KOPT-K1 (cell line): Measurements from ENCODE around the gene TMEM123.

Experiments
- H3K27ac ChIP-seq: fragments of 200-600 bp; sonication (generic); 2 replicates; pipeline ENCODE4 v1.5.1; 2016; ENCODE audit warnings: antibody characterized with exemption, mild to moderate bottlenecking, low read depth, low read length; ENCODE audit not compliant: poor library complexity, severe bottlenecking
- H3K36me3 ChIP-seq: fragments of 200-600 bp; sonication (generic); 2 replicates; pipeline ENCODE4 v1.5.1; 2017; ENCODE audit warnings: antibody characterized with exemption, mild to moderate bottlenecking, low read length, moderate library complexity; ENCODE audit not compliant: insufficient read depth
- H3K9me3 ChIP-seq: fragments of 200-600 bp; sonication (generic); 2 replicates; pipeline ENCODE4 v1.5.1; 2017; ENCODE audit warnings: antibody characterized with exemption, low read length, mild to moderate bottlenecking; ENCODE audit not compliant: insufficient read depth, poor library complexity, severe bottlenecking

Gene TMEM123

DNA sequence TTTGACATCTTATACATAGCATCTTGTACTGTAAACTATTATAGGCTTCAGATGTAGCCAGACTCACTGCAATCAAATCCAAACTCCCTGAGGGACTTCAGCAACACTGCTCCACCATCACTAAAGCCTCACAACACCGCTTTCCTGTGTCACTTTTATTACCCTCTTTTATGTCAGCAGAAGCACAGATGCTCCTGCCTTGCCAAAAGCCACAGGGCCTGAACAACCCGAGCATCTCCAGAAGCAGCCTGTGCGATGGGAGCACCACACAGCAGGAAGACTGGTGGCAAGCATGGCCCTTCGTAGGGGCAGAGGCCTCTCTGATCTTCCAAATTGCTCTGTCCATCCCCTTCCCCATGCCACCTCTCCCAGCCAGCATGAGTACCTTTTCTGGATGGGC lies 22.9 kb downstream of the TMEM123 start:
- peaks cover 32% of the 10 kb centered on the region for H3K9me3 ChIP-seq
- peak overlapping the region; percentile 16 for H3K27ac ChIP-seq
- peaks cover 82% of the 10 kb centered on the region for H3K36me3 ChIP-seq

DNA sequence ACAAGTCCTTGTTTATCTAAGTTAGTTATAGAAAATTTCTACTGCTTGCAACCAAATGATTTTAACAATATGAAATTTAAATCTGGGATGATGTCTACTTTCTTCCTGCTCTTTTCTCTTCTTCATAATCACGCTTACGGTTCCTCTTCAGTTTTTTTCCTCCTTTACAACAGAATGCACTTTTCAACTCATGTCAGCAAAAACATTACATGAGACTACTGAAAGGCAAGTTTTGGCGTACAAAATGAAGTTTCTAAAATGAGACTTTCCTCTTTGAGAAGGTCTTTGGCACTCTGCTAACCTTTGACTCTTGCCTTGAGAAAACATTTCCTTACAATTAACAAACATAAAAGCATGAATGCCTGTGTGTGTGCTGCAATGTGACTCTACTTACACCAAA lies 23.3 kb downstream of the TMEM123 start:
- peaks cover 79% of the 10 kb centered on the region for H3K36me3 ChIP-seq
- H3K27ac ChIP-seq = no peak overlapping the region

DNA sequence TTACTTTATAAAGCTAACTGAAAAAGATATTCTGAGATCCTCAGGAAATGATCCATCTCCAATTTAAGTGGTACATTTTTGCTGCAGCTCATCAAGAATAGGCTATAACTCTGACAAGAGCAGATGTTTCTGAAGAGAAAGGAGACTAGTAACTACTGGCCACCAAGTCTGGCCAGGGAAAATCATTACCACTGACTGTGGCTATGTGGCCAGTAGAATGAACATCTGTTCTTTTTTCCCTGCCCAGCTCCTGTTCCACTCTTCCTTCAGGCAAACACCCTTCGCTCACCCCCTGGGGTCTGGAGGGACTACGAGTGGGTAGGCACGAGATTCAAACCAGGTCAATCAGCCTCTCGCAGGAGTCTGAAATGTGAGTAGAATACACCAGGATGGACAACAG lies 23.9 kb downstream of the TMEM123 start:
- no peak overlapping the region for H3K27ac ChIP-seq
- H3K36me3 ChIP-seq = peaks cover 74% of the 10 kb centered on the region

More for the DNA sequence above, 23.3 kb downstream of the TMEM123 start:
- peaks cover 28% of the 10 kb centered on the region for H3K9me3 ChIP-seq

DNA sequence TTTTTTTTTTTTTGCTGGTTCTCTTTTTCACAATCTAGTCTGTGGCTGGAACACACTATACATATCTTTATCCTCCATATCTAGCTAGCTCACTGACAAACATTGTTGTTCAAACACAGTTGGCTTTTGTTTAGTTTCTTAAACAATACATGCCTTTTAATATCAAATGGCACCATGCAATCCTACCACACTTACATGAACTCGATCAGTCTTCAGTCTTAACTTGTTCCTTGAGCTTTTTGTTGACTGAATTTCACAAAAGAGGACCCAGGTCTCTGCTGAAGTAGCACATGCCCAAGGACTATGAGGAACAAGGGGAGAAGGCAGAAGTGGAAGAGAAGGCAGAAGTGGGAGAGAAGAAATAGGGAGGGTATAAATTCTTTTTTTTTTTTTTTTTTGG lies 25.5 kb downstream of the TMEM123 start:
- peaks cover 58% of the 10 kb centered on the region for H3K36me3 ChIP-seq
- peaks cover 6% of the 10 kb centered on the region for H3K9me3 ChIP-seq
- no peak overlapping the region for H3K27ac ChIP-seq

More for the DNA sequence above, 23.9 kb downstream of the TMEM123 start:
- peaks cover 22% of the 10 kb centered on the region for H3K9me3 ChIP-seq

DNA sequence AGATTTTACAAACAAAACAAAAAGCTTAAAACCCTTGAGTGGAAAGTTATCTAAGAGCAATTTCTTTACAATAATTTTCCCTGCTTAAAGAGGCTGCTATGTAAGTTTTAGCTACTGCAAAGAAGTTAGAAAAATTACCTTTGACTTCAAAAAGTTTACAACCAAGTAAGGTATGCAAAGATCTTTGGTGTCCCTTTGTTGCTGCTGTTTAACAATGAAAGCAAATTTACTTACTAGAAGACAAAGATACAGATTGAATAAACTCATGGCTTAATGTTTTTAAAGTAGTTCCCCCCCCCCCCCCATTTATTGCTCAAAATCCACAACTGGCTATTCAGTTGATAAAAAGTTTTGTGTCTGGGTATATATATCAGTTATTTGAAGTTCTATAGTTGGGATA lies 26.0 kb downstream of the TMEM123 start:
- H3K27ac ChIP-seq = no peak overlapping the region
- peaks cover under 1% of the 10 kb centered on the region for H3K9me3 ChIP-seq
- H3K36me3 ChIP-seq = peaks cover 53% of the 10 kb centered on the region

DNA sequence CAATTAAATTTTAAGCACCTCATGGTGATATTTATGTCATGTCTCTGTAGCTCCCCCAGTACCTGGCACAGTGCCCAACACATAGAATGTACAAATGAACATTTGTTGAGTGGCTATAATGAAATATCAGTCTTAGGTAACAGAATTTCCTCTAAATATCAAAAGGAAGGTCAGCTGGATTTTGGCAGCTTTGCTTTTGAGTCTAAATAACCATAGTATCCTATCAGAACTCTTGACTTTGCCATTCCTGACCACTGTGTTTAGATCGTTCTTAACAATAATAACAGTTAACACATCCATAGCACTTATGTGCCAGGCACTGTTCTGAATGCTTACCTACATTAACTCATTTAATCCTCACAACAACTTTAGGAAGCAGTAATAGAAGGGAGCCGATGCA lies 26.6 kb downstream of the TMEM123 start:
- Histone ChIP-seq H3K27ac (no peak overlapping the region), H3K9me3 (no peaks in the 10 kb centered on the region), H3K36me3 (peaks cover 48% of the 10 kb centered on the region)

DNA sequence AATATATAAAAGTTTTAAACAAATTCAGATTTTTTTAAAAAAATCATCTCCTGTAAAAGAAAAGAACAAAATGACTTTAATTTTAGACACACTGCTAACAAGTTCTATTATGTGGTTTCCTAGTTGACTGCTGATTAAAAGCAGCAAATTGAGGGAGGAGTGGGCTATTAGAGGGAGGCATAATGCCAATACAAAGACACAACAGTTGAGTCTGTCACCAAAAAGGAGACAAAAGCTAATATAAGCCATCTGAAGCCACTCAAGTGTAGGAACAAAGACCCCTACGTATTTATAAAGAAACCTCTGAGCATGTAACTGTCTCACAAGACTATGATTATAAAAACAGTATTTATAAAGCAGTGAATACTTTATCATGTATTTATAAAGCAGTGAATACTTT lies 28.6 kb downstream of the TMEM123 start:
- peaks cover 54% of the 10 kb centered on the region for H3K36me3 ChIP-seq
- no peak overlapping the region for H3K27ac ChIP-seq
- peaks cover 1% of the 10 kb centered on the region for H3K9me3 ChIP-seq

DNA sequence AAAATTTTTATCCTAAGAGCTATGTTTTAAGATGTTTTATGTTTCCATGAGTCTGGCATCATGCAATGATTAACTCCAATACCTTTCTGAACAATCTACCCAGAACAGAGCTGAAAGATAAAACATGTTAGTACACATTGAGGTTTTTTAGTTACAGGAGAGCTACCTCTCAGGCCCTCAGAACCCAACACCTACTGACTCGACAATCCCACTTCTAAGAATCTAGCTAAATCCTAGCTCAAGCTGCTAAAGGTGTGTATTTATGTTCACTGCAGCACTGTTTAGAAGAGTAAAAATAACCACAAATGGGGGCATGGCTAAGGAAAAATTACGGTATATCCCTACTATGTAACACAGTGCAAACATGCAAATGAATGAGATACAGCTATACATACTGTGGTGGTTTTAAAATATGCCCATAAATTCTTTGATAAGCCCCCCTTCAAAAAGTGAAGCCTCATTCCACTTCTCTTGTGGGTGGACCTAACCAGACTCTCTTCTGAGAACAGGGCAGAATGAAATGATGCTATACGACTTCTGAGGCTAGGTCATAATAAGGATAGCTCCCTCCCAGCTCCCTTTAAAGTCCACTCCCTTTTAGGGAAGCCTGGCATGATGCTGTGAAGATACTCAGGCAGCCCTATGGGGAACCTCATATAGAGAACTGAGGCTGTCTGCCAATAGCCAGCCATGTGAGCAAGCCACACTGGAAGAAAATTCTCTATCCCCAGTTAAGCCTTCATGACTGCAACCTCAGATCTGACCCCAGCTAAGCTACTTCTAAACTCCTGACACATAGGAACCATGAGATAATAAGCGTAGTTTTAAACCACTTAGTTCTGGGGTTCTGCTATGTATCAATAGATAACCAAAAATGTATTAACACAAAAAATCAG lies 29.5 kb downstream of the TMEM123 start:
- Histone ChIP-seq H3K36me3 (peaks cover 56% of the 10 kb centered on the region), H3K9me3 (peaks cover 10% of the 10 kb centered on the region), H3K27ac (no peak overlapping the region)

DNA sequence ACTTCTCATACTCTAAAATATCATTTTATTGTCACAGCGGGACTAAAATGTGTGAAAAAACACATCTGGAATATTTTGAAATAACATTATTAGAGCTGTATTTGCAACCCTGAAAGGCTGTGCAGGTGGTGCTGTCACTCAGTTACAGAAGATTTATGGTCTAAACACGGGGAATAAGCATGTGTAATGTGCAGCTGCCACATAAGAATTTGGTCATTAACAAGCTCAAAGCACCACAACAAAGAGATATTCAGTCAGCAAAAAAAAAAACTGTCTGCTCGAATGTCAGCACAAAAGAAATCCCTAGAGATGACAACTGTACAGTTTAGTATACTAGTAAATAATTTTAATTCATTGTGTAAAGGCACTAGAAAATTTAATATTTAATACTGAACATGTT lies 31.3 kb downstream of the TMEM123 start:
- H3K9me3 ChIP-seq = peaks cover 23% of the 10 kb centered on the region
- peaks cover 56% of the 10 kb centered on the region for H3K36me3 ChIP-seq
- no peak overlapping the region for H3K27ac ChIP-seq

DNA sequence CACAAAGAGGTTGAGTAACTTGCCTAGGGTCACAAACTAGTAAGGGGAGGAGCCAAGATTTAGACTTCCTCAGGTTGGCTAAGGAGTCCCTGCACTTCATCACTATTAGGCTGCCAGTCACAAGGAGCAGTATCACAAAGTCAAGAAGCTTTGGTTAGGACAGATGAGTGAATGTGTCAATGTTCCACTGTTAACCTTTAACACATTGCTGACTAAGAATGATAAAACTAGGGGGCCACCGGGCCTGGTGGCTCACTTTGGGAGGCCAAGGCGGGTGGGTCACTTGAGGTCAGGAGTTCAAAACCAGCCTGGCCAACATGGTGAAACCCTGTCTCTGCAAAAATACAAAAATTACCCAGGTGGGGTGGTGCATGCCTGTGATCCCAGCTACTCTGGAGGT lies 32.0 kb downstream of the TMEM123 start:
- no peak overlapping the region for H3K27ac ChIP-seq
- peaks cover 49% of the 10 kb centered on the region for H3K36me3 ChIP-seq
- H3K9me3 ChIP-seq = peaks cover 26% of the 10 kb centered on the region

DNA sequence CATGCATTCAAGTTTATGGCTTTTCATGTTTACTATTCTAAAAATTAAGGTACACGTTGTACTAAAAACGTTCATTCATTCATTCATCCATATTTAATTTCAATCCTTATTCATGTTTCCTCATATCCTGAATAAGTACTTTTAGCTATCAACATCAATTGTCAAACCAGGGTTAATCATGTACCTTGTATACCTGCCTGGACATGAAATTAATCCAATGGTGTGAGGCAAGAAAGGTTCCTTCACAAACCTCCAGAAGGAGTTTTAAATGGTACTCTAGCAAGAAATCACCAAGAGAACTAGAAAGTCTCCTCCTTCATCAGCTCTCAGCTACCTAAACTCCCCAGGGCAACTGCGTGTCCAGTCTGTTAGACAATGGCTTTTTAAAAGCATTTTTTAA lies 33.4 kb downstream of the TMEM123 start:
- Histone ChIP-seq H3K9me3 (peaks cover 26% of the 10 kb centered on the region), H3K36me3 (peaks cover 41% of the 10 kb centered on the region), H3K27ac (no peak overlapping the region)

DNA sequence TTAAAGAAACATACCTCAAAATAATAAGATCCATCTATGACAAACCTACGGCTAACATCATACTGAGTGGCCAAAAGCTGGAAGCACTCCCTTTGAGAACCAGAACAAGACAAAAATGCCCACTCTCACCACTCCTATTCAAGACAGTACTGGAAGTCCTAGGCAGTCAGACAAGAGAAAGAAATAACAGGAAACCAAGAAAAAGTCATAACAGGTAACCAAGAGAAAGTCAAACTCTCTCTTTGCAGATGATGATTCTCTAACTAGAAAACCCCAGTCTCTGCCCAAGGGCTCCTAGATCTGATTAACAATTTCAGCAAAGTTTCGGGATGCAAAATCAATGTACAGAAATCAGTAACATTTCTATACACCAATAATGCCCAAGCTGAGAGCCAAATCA lies 35.6 kb downstream of the TMEM123 start:
- Histone ChIP-seq H3K36me3 (peaks cover 41% of the 10 kb centered on the region), H3K27ac (no peak overlapping the region), H3K9me3 (peaks cover 26% of the 10 kb centered on the region)

DNA sequence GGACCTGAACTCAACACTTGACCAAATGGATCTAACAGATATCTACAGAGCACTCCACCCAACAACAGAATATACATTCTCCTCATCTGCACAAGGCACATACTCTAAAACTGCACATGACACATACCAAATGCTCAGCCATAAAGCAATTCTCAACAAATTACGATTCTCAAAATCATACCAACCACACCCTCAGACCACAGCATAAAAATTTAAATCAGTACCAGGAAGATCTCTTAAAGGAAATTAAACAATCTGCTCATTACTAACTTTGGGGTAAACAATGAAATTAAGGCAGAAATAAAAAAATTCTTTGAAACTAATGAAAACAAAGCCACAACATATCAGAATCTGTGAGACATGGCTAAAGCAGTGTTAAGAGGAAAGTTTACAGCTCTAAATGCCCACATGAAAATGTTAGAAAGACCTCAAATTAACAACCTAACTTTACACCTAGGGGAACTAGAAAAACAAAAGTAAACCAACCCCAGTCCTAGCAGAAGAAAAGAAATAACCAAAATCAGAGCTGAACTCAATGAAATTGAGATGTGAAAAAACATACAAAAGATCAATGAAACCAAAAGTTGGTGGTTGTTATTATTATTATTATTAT lies 37.2 kb downstream of the TMEM123 start:
- Histone ChIP-seq H3K36me3 (peaks cover 45% of the 10 kb centered on the region), H3K27ac (no peak overlapping the region)

DNA sequence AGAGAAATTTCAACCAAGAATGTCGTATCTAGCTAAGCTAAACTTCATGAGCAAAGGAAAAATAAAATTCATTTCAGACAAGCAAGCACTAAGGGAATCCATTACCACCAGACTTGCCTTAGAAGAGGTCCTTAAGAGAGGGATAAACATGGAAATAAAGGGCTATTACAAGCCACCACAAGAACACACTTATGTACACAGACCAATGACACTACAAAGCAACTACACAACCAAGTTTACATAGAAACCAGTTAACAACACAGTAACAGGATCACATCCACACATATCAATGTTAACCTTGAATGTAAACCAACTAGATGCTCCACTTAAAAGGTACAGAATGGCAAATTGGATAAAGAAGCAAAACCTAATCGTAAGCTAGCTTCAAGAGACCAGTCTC lies 38.0 kb downstream of the TMEM123 start:
- Histone ChIP-seq H3K9me3 (peaks cover 26% of the 10 kb centered on the region), H3K36me3 (peaks cover 45% of the 10 kb centered on the region), H3K27ac (no peak overlapping the region)

More for the DNA sequence above, 37.2 kb downstream of the TMEM123 start:
- H3K9me3 ChIP-seq = peaks cover 26% of the 10 kb centered on the region

DNA sequence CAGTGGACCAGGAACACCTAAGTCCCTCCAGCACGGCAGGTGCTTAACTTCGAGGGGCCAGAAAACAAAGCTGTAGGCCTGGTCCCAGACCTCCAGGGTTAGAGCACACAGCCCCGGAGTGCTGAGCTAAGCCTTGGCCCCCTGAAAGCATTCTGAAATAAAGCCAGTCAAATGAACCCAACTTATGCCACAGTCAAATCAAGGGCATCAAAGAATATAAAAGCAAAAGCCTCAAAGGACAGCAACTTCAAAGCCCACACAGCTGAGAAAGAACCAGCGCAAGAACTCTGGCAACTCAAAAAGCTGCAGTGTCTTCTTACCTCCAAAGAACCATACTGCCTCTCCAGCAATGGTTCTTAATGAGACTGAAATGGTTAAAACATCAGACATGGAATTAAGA lies 39.1 kb downstream of the TMEM123 start:
- H3K36me3 ChIP-seq = peaks cover 43% of the 10 kb centered on the region
- peaks cover 21% of the 10 kb centered on the region for H3K9me3 ChIP-seq
- peak overlapping the region; percentile 4 for H3K27ac ChIP-seq

DNA sequence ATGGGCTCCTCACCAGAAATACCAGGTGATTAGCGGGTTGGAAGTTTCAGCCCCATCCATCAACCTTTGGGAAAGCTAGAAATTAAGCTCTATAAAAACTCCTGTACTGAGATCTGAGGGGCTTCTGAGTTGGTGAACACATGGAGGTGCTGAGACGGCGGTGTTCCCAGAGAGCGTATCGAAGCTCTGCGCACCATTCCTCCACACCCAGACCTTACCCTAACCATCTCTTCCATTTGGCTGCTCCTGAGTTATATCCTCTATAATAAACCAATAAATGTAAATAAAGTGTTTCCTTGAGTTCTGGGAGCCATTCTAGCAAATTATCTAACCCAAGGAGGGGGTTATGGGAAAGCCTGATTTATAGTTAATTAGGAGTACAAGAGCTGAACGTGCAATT lies 41.4 kb downstream of the TMEM123 start:
- H3K27ac ChIP-seq = no peak overlapping the region
- H3K9me3 ChIP-seq = peaks cover 2% of the 10 kb centered on the region
- H3K36me3 ChIP-seq = peaks cover 42% of the 10 kb centered on the region
